Transverse colon (tissue), 4 donors: ENCODE data around the gene F8A2. TPM values are rescaled to one million over a fixed set of nuclear protein-coding genes. Genes with fewer than 3 reads are reported as not detected.

Experiments used
- DNase-seq: peaks from one replicate; pipeline ENCODE4 v3.0.0-alpha.2; 2019
- H3K27ac ChIP-seq, 4 donors: fragments of 200-600 bp; sonication (generic); 2 replicates each; pipeline ENCODE4 v1.5.1; 2016 to 2018; ENCODE audit warnings: inconsistent platforms in 4 of 4
- H3K27me3 ChIP-seq: fragments of 200-600 bp; sonication (generic); 2 replicates; pipeline ENCODE4 v1.5.1; 2017; ENCODE audit warnings: inconsistent platforms
- H3K36me3 ChIP-seq, 4 donors: fragments of 200-600 bp; sonication (generic); 2 replicates each; pipeline ENCODE4 v1.5.1; 2017 to 2019; ENCODE audit warnings: inconsistent platforms in 4 of 4
- H3K4me1 ChIP-seq, 4 donors: fragments of 200-600 bp; sonication (generic); 2 replicates each; pipeline ENCODE4 v1.5.1; 2017 to 2020; ENCODE audit warnings: inconsistent platforms in 4 of 4
- H3K4me3 ChIP-seq, 4 donors: fragments of 200-600 bp; sonication (generic); 1 replicate in 1 of 4; 2 replicates in 3 of 4; pipeline versions ENCODE4 v1.5.1 to v1.6.1; 2017 to 2019; ENCODE audit warnings: inconsistent platforms in 4 of 4
- H3K9me3 ChIP-seq, 2 donors: fragments of 200-600 bp; sonication (generic); 2 replicates each; pipeline ENCODE4 v1.5.1; 2017 to 2019; ENCODE audit warnings: inconsistent platforms in 2 of 2
- EP300 ChIP-seq: sonication (generic); formaldehyde crosslinking; IDR thresholded peaks from one replicate; pipeline ENCODE4 v1.6.1; 2017; ENCODE audit warnings: antibody characterized with exemption, low read depth
- POLR2A ChIP-seq: fragments of 450-650 bp; IDR thresholded peaks from one replicate; pipeline ENCODE4 v1.6.1; 2016; ENCODE audit warnings: antibody characterized with exemption, mild to moderate bottlenecking, moderate library complexity
- POLR2AphosphoS5 ChIP-seq, 3 donors: sonication (generic); formaldehyde crosslinking; IDR thresholded peaks; one replicate each; pipeline ENCODE4 v1.6.1; 2016; ENCODE audit warnings: antibody characterized with exemption in 3 of 3
- WGBS, 2 donors: methylation state at CpG; one replicate each; pipeline ENCODE4 v1.1.5; 2018; ENCODE audit warnings: low coverage in 1 of 2; 5-methylcytosine and 5-hydroxymethylcytosine counted together
- in situ Hi-C, 4 donors: fragments of 200-750 bp; cut with MboI; loops; one replicate each; pipeline versions ENCODE4 v1.15.0 to v1.15.1; 2017; ENCODE audit warnings: low sequenced_read_pairs in 3 of 4, low pct_ligation_motif_present in 1 of 4, low pct_unique_long_range_greater_than_20kb in 1 of 4
- intact Hi-C: fragments of 100-400 bp; cut with DNase I; formaldehyde crosslinking; loops from one replicate; pipeline ENCODE4 v1.15.1; 2023; ENCODE audit warnings: low total_unique reads
- small RNA-seq, 4 donors: library from RNA; depleted of rRNA; stranded (forward); fragments of <200 nt; gene quantifications; one replicate each; pipeline ENCODE3, GENCODE V24; 2016
- total RNA-seq, 4 donors: library from RNA; depleted of rRNA; stranded (reverse); fragments of >200 nt; gene quantifications; one replicate each; pipeline ENCODE4 v1.1.0, GENCODE V29; 2016
- TF ChIP-seq, protein P1 (sequence below), 5 experiments: fragments of 200-600 bp in 3 of 5; fragments of 450-650 bp in 2 of 5; sonication (generic) in 3 of 5; IDR thresholded peaks; 1 replicate in 2 of 5; 2 replicates in 3 of 5; pipeline ENCODE4 v1.5.1; 2016 to 2017; ENCODE audit warnings: antibody characterized with exemption in 5 of 5, inconsistent platforms in 3 of 5, mild to moderate bottlenecking in 2 of 5, moderate library complexity in 1 of 5

Gene F8A2
- total RNA-seq, 4 donors from 2014 or later, result 2.1 to 90.8 TPM; not detected in 2

- H3K27me3 ChIP-seq, result no peaks in the 10 kb centered on the region
- no peaks in the 10 kb centered on the region for H3K36me3 ChIP-seq
- in situ Hi-C loops (no loop called here), intact Hi-C loops (no loop called here)
- WGBS, 2 donors, result 64% methylated on average over 1 of the region's 1 CpG; no CpG with 5 or more reads in 1 of the 2 donors
- no peak overlapping the region for H3K27ac ChIP-seq
- no peaks in the 10 kb centered on the region for H3K4me1 ChIP-seq
- TF ChIP-seq, protein P1, sequence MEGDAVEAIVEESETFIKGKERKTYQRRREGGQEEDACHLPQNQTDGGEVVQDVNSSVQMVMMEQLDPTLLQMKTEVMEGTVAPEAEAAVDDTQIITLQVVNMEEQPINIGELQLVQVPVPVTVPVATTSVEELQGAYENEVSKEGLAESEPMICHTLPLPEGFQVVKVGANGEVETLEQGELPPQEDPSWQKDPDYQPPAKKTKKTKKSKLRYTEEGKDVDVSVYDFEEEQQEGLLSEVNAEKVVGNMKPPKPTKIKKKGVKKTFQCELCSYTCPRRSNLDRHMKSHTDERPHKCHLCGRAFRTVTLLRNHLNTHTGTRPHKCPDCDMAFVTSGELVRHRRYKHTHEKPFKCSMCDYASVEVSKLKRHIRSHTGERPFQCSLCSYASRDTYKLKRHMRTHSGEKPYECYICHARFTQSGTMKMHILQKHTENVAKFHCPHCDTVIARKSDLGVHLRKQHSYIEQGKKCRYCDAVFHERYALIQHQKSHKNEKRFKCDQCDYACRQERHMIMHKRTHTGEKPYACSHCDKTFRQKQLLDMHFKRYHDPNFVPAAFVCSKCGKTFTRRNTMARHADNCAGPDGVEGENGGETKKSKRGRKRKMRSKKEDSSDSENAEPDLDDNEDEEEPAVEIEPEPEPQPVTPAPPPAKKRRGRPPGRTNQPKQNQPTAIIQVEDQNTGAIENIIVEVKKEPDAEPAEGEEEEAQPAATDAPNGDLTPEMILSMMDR (IDR thresholded peaks at IDR 0.05), result no peak
- no peak for TF ChIP-seq POLR2A
- no peak for TF ChIP-seq EP300
- TF ChIP-seq POLR2AphosphoS5 (IDR thresholded peaks at IDR 0.05), result no peak
- DNase-seq, result no peak
- H3K4me3 ChIP-seq, result no peak overlapping the region
- no peaks in the 10 kb centered on the region for H3K9me3 ChIP-seq
These were observed 35.9 kb downstream of the F8A2 start for GRCh38 chrX:155417769-155418168.

Small RNA genes lying within 50 kb of the gene (small RNA-seq; reads per million reads assigned to genes)
- 0 reads per million in 4 donors for gene MIR1184-2

Other genes starting within 250 kb of the F8A2 start
- gene VBP1, start 165.6 kb upstream of the F8A2 start, total RNA-seq, result 10 to 100 TPM in 3 of 4 donors, 1 to 10 TPM in 1; 6.0 to 24.5 (median 22.3) TPM
- gene RAB39B, start 117.6 kb upstream of the F8A2 start, total RNA-seq, result 1 to 10 TPM in 1 of 4 donors, under 1 TPM in 1, not detected in 2; 0.41 to 1.4 TPM
- 1 to 10 TPM in 2 of 4 donors, under 1 TPM in 2; 0.20 to 7.8 (median 2.1) TPM for gene CLIC2, start 47.5 kb upstream of the F8A2 start, total RNA-seq
- 10 to 100 TPM in 3 of 4 donors, not detected in 1; 15.2 to 40.8 (median 27.0) TPM for gene F8A3, start 76.5 kb downstream of the F8A2 start, total RNA-seq
- gene SPRY3, start 230.5 kb downstream of the F8A2 start, total RNA-seq, result 1 to 10 TPM in 3 of 4 donors, under 1 TPM in 1; 1.00 to 7.5 (median 2.8) TPM
- 10 to 100 TPM; 17.5 to 32.9 (median 29.1) TPM for gene TMLHE, start 230.9 kb downstream of the F8A2 start, total RNA-seq